CD14-positive monocyte (primary cell): Measurements from ENCODE around the gene CKM. TPM values are rescaled to one million over a fixed set of nuclear protein-coding genes. Genes with fewer than 3 reads are reported as not detected.
A peak's percentile ranks its signal among the peaks of the same experiment; 100 is the strongest.

Source experiments
- DNase-seq, 3 donors: peaks; one replicate each; pipeline ENCODE4 v3.0.0-alpha.2; 2011 to 2022
- H2AFZ ChIP-seq: 2 replicates; pipeline ENCODE4 v1.6.0; 2012; ENCODE audit warnings: mild to moderate bottlenecking, low read depth, low read length, inconsistent platforms; ENCODE audit not compliant: insufficient read depth, poor library complexity, severe bottlenecking
- H3K27ac ChIP-seq, 2 donors: 1 replicate in 1 of 2; 2 replicates in 1 of 2; pipeline ENCODE4 v1.5.1; 2012 to 2013; ENCODE audit warnings: low read length in 2 of 2, control low read depth in 1 of 2, inconsistent platforms in 1 of 2, low read depth in 1 of 2, mild to moderate bottlenecking in 1 of 2
- H3K27me3 ChIP-seq, 2 donors: one replicate each; pipeline versions ENCODE4 v1.6.0 to v1.6.1; 2011 to 2013; ENCODE audit warnings: low read length in 2 of 2; ENCODE audit not compliant: control insufficient read depth in 2 of 2, insufficient read depth in 2 of 2
- H3K36me3 ChIP-seq, 2 donors: replicated peaks in 1 of 2; 1 replicate in 1 of 2; 2 replicates in 1 of 2; pipeline versions ENCODE4 v1.5.1 to v1.6.1; 2012 to 2013; ENCODE audit warnings: low read length in 2 of 2, control low read depth in 1 of 2, inconsistent platforms in 1 of 2, mild to moderate bottlenecking in 1 of 2; ENCODE audit not compliant: insufficient read depth in 2 of 2, control insufficient read depth in 1 of 2
- H3K4me1 ChIP-seq, 2 donors: 1 replicate in 1 of 2; 2 replicates in 1 of 2; pipeline versions ENCODE4 v1.5.1 to v1.6.1; 2012 to 2013; ENCODE audit warnings: low read length in 2 of 2, control low read depth in 1 of 2, inconsistent platforms in 1 of 2, mild to moderate bottlenecking in 1 of 2, moderate library complexity in 1 of 2; ENCODE audit not compliant: insufficient read depth in 2 of 2, control insufficient read depth in 1 of 2
- H3K4me2 ChIP-seq: replicated peaks from 2 replicates; pipeline ENCODE3; 2012; ENCODE audit warnings: low read length, moderate library complexity, mild to moderate bottlenecking; ENCODE audit not compliant: poor library complexity, severe bottlenecking; ENCODE audit errors: extremely low read depth
- H3K4me3 ChIP-seq, 3 experiments: fragments of 200-600 bp in 1 of 3; sonication (generic) in 1 of 3; replicated peaks in 1 of 3; 1 replicate in 2 of 3; 2 replicates in 1 of 3; pipeline ENCODE4 v1.5.1; 2011 to 2013; ENCODE audit warnings: low read length in 3 of 3, mild to moderate bottlenecking in 3 of 3, control low read depth in 2 of 3, low read depth in 2 of 3, inconsistent platforms in 1 of 3, moderate library complexity in 1 of 3
- H3K79me2 ChIP-seq: 2 replicates; pipeline ENCODE4 v1.6.0; 2012; ENCODE audit warnings: mild to moderate bottlenecking, control low read depth, inconsistent platforms, low read length, moderate library complexity; ENCODE audit not compliant: insufficient read depth
- H3K9ac ChIP-seq: 2 replicates; pipeline ENCODE4 v1.6.0; 2017; ENCODE audit warnings: low read length, mild to moderate bottlenecking; ENCODE audit not compliant: insufficient read depth, poor library complexity, severe bottlenecking
- H3K9me3 ChIP-seq, 2 donors: replicated peaks in 1 of 2; 1 replicate in 1 of 2; 2 replicates in 1 of 2; pipeline versions ENCODE4 v1.5.1 to v1.6.1; 2012 to 2013; ENCODE audit warnings: low read length in 2 of 2, control low read depth in 1 of 2; ENCODE audit not compliant: control insufficient read depth in 1 of 2, insufficient read depth in 1 of 2
- H4K20me1 ChIP-seq: 2 replicates; pipeline ENCODE4 v1.6.0; 2012; ENCODE audit warnings: mild to moderate bottlenecking, low read length, control low read depth, moderate library complexity; ENCODE audit not compliant: insufficient read depth
- H3K27ac Mint-ChIP-seq, 7 donors: one replicate each; pipeline ENCODE4 v1.8.0; 2020; ENCODE audit warnings: mild to moderate bottlenecking in 7 of 7, mixed read lengths in 7 of 7, moderate library complexity in 6 of 7, inconsistent platforms in 2 of 7
- H3K27me3 Mint-ChIP-seq, 3 donors: one replicate each; pipeline ENCODE4 v1.8.0; 2021 to 2022; ENCODE audit warnings: low read depth in 3 of 3, mild to moderate bottlenecking in 3 of 3, mixed read lengths in 3 of 3, moderate library complexity in 3 of 3, inconsistent platforms in 1 of 3
- H3K36me3 Mint-ChIP-seq, 2 donors: one replicate each; pipeline ENCODE4 v1.8.0; 2020; ENCODE audit warnings: mixed read lengths in 2 of 2, inconsistent platforms in 1 of 2, mild to moderate bottlenecking in 1 of 2
- H3K4me1 Mint-ChIP-seq: one replicate; pipeline ENCODE4 v1.8.0; 2020; ENCODE audit warnings: mild to moderate bottlenecking, mixed read lengths
- H3K4me3 Mint-ChIP-seq, 2 donors: one replicate each; pipeline ENCODE4 v1.8.0; 2020; ENCODE audit warnings: mild to moderate bottlenecking in 2 of 2, mixed read lengths in 2 of 2, moderate library complexity in 1 of 2
- H3K9me3 Mint-ChIP-seq, 7 donors: one replicate each; pipeline ENCODE4 v1.8.0; 2020 to 2022; ENCODE audit warnings: mixed read lengths in 7 of 7, mild to moderate bottlenecking in 6 of 7, moderate library complexity in 6 of 7, inconsistent platforms in 2 of 7
- WGBS: methylation state at CpG from one replicate; pipeline ENCODE4 v1.1.5; 2013; ENCODE audit warnings: missing lambda C conversion rate; ENCODE audit not compliant: insufficient coverage; 5-methylcytosine and 5-hydroxymethylcytosine counted together
- intact Hi-C, 2 donors: fragments of 100-400 bp; cut with micrococcal nuclease; formaldehyde crosslinking; loops; one replicate each; pipeline versions ENCODE4 v1.15.0 to v1.15.1; 2023
- polyA plus RNA-seq, 3 donors: library from polyadenylated mRNA; depleted of rRNA in 1 of 3; unstranded in 2 of 3; stranded (reverse) in 1 of 3; fragments of 300-500 nt in 2 of 3; fragments of >200 nt in 1 of 3; fragmentation: Illumina TruSeq in 2 of 3; gene quantifications; 1 replicate in 2 of 3; 2 replicates in 1 of 3; pipeline ENCODE4 v1.2.3, GENCODE V29; 2012 to 2021
- TF ChIP-seq, protein P1 (sequence below): fragments of 200-600 bp; IDR thresholded peaks from one replicate; pipeline ENCODE4 v1.8.0; 2022; ENCODE audit warnings: antibody characterized with exemption, mild to moderate bottlenecking

The CKM gene
- polyA plus RNA-seq, 3 donors: 0.17 to 0.50 (median 0.24) TPM

DNA sequence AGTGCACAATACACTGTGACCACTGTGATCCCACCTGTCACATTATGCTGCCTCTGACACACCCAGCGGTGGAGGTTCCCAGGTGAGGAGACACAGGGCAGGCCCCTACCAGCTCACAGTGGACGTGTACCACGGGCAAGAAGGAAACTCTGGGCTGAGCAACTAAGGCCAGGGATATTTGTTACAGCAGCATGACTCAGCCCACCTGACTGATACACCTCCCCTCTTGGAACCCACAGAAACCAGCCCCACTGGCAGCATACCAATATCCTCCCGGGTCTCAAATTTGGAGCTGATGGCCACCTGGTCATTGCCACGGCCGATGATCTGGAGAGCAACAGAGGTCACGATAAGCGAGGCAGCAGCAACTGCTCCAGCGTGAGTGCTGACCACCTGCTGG lies 32.7 kb upstream of the CKM start:
- WGBS: 95% methylated on average over 9 of the region's 9 CpGs
- no peaks in the 10 kb centered on the region for H3K27me3 Mint-ChIP-seq

DNA sequence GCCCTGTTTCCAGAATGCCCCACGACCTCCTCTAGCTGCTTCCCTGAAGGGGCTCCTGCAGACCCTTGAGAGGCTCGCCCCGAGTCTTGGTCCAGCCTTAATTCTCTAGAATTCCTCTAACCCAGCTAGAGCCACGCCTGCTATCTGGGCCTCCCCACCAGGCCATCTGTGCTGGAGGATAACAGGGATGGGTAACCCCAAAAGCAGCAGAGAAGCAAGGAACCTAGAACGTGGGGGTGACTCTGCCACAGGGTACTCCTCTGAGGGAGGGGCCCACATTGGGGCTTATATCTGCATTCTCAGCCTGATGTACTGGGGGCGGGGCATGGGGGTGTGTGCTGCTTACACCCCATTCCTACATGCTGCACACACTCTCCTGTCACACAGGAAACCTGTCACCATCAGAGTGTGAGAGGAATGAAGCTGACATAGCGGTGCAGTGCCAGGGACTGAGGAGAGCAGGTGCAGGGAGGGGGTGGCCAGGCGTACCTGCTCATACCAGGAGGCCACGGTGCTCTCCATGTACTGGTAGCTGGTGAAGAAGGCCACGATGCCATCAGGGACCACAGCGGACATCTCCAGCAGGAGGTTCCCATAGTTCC lies 31.7 kb upstream of the CKM start:
- Histone ChIP-seq H3K4me1 (no peaks in the 10 kb centered on the region), H3K4me3 (no peak overlapping the region), H3K9me3 (no peaks in the 10 kb centered on the region), H3K27ac (no peak overlapping the region), H3K27me3 (no peaks in the 10 kb centered on the region), H2AFZ (no peak overlapping the region), H3K79me2 (no peaks in the 10 kb centered on the region), H4K20me1 (no peaks in the 10 kb centered on the region), H3K9ac (no peak overlapping the region), H3K36me3 (peaks cover 33 to 77% of the 10 kb centered on the region in 2 donors), H3K4me2 (no peak overlapping the region)
- no peaks in the 10 kb centered on the region for H3K4me1 Mint-ChIP-seq
- H3K36me3 Mint-ChIP-seq: peaks cover 61 to 78% of the 10 kb centered on the region in 2 donors
- H3K4me3 Mint-ChIP-seq: no peak overlapping the region
- peak overlapping the region in 1 of 7 donors; percentile 7 for H3K27ac Mint-ChIP-seq
- H3K27me3 Mint-ChIP-seq: no peaks in the 10 kb centered on the region
- TF ChIP-seq, protein P1, sequence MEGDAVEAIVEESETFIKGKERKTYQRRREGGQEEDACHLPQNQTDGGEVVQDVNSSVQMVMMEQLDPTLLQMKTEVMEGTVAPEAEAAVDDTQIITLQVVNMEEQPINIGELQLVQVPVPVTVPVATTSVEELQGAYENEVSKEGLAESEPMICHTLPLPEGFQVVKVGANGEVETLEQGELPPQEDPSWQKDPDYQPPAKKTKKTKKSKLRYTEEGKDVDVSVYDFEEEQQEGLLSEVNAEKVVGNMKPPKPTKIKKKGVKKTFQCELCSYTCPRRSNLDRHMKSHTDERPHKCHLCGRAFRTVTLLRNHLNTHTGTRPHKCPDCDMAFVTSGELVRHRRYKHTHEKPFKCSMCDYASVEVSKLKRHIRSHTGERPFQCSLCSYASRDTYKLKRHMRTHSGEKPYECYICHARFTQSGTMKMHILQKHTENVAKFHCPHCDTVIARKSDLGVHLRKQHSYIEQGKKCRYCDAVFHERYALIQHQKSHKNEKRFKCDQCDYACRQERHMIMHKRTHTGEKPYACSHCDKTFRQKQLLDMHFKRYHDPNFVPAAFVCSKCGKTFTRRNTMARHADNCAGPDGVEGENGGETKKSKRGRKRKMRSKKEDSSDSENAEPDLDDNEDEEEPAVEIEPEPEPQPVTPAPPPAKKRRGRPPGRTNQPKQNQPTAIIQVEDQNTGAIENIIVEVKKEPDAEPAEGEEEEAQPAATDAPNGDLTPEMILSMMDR: no peak
- intact Hi-C loops: no loop called here
- no peak for DNase-seq
- peaks cover 0 to 3% (median 0%) of the 10 kb centered on the region in 7 donors for H3K9me3 Mint-ChIP-seq
- WGBS: 97% methylated on average over 8 of the region's 11 CpGs

More for the DNA sequence above, 32.7 kb upstream of the CKM start:
- H3K36me3 Mint-ChIP-seq: peaks cover 60 to 84% of the 10 kb centered on the region in 2 donors
- intact Hi-C loops: no loop called here
- H3K4me2 ChIP-seq: no peak overlapping the region
- no peak overlapping the region for H3K4me3 ChIP-seq
- no peak overlapping the region for H3K9ac ChIP-seq
- H3K27me3 ChIP-seq: no peaks in the 10 kb centered on the region
- no peak overlapping the region for H3K4me3 Mint-ChIP-seq
- no peak overlapping the region for H3K27ac ChIP-seq
- no peaks in the 10 kb centered on the region for H3K4me1 Mint-ChIP-seq
- DNase-seq: no peak
- H4K20me1 ChIP-seq: no peaks in the 10 kb centered on the region
- no peaks in the 10 kb centered on the region for H3K9me3 ChIP-seq
- H2AFZ ChIP-seq: no peak overlapping the region
- H3K27ac Mint-ChIP-seq: no peak overlapping the region
- TF ChIP-seq, protein P1: no peak
- H3K9me3 Mint-ChIP-seq: peaks cover 0 to 3% (median 0%) of the 10 kb centered on the region in 7 donors
- no peaks in the 10 kb centered on the region for H3K4me1 ChIP-seq
- peaks cover 33 to 81% of the 10 kb centered on the region in 2 donors for H3K36me3 ChIP-seq
- H3K79me2 ChIP-seq: no peaks in the 10 kb centered on the region
